Breast epithelium (tissue), 4 donors: Measurements from ENCODE around the gene RTN4R. TPM values are rescaled to one million over a fixed set of nuclear protein-coding genes. Genes with fewer than 3 reads are reported as not detected.

Experiments
- DNase-seq, 2 donors: peaks; one replicate each; pipeline ENCODE4 v3.0.0-alpha.2; 2019; ENCODE audit warnings: low spot score in 2 of 2
- H3K27ac ChIP-seq, 2 donors: fragments of 200-600 bp; sonication (generic) in 1 of 2; one replicate each; pipeline ENCODE4 v1.5.1; 2016 to 2019; ENCODE audit warnings: mild to moderate bottlenecking in 1 of 2
- H3K27me3 ChIP-seq, 2 donors: fragments of 200-600 bp; sonication (generic) in 1 of 2; one replicate each; pipeline versions ENCODE4 v1.5.1 to v1.6.0; 2017 to 2019; ENCODE audit warnings: control low read depth in 1 of 2, mild to moderate bottlenecking in 1 of 2
- H3K36me3 ChIP-seq: fragments of 200-600 bp; one replicate; pipeline ENCODE4 v1.5.1; 2019
- H3K4me1 ChIP-seq, 2 donors: fragments of 200-600 bp; sonication (generic); one replicate each; pipeline ENCODE4 v1.5.1; 2016 to 2019; ENCODE audit warnings: control low read depth in 1 of 2
- H3K4me3 ChIP-seq, 3 donors: fragments of 200-600 bp; sonication (generic); 1 replicate in 2 of 3; 2 replicates in 1 of 3; pipeline ENCODE4 v1.5.1; 2016 to 2019; ENCODE audit warnings: mild to moderate bottlenecking in 3 of 3, moderate library complexity in 2 of 3
- H3K9me3 ChIP-seq, 2 donors: fragments of 200-600 bp; sonication (generic) in 1 of 2; one replicate each; pipeline ENCODE4 v1.5.1; 2016 to 2019; ENCODE audit warnings: control low read depth in 1 of 2
- POLR2A ChIP-seq: fragments of 450-650 bp; IDR thresholded peaks from one replicate; pipeline ENCODE4 v1.6.1; 2016; ENCODE audit warnings: antibody characterized with exemption, mild to moderate bottlenecking, moderate library complexity
- POLR2AphosphoS5 ChIP-seq, 3 donors: sonication (generic); formaldehyde crosslinking; IDR thresholded peaks; one replicate each; pipeline ENCODE4 v1.6.1; 2017; ENCODE audit warnings: antibody characterized with exemption in 3 of 3
- intact Hi-C: fragments of 100-400 bp; cut with DNase I; formaldehyde crosslinking; loops from one replicate; pipeline ENCODE4 v1.15.1; 2023; ENCODE audit warnings: low total_unique reads
- total RNA-seq, 3 donors: library from RNA; depleted of rRNA; stranded (reverse); fragments of >200 nt; gene quantifications; one replicate each; pipeline ENCODE4 v1.1.0, GENCODE V29; 2016
- TF ChIP-seq, protein P1 (sequence below), 3 donors: fragments of 450-650 bp; IDR thresholded peaks; one replicate each; pipeline ENCODE4 v1.5.1; 2016 to 2017; ENCODE audit warnings: antibody characterized with exemption in 3 of 3, mild to moderate bottlenecking in 3 of 3, moderate library complexity in 3 of 3

The RTN4R gene
- total RNA-seq, 3 donors from 2014 or later: 0.48 to 2.0 (median 1.9) TPM

- H3K9me3 ChIP-seq: no peaks in the 10 kb centered on the region
- no peaks in the 10 kb centered on the region for H3K27me3 ChIP-seq
- DNase-seq: no peak
- peaks cover 7 to 14% of the 10 kb centered on the region in 2 donors for H3K4me1 ChIP-seq
- TF ChIP-seq POLR2A (no peak), POLR2AphosphoS5 (IDR thresholded peaks at IDR 0.05) (no peak)
- TF ChIP-seq, protein P1, sequence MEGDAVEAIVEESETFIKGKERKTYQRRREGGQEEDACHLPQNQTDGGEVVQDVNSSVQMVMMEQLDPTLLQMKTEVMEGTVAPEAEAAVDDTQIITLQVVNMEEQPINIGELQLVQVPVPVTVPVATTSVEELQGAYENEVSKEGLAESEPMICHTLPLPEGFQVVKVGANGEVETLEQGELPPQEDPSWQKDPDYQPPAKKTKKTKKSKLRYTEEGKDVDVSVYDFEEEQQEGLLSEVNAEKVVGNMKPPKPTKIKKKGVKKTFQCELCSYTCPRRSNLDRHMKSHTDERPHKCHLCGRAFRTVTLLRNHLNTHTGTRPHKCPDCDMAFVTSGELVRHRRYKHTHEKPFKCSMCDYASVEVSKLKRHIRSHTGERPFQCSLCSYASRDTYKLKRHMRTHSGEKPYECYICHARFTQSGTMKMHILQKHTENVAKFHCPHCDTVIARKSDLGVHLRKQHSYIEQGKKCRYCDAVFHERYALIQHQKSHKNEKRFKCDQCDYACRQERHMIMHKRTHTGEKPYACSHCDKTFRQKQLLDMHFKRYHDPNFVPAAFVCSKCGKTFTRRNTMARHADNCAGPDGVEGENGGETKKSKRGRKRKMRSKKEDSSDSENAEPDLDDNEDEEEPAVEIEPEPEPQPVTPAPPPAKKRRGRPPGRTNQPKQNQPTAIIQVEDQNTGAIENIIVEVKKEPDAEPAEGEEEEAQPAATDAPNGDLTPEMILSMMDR (IDR thresholded peaks at IDR 0.05): no peak
- H3K36me3 ChIP-seq: no peaks in the 10 kb centered on the region
- intact Hi-C loops: no loop called here
- peak overlapping the region in 1 of 2 donors; percentile 32 for H3K27ac ChIP-seq
- H3K4me3 ChIP-seq: no peak overlapping the region
Observed at GRCh38 chr22:20245577-20246367, 22.3 kb downstream of the RTN4R start.

DNA sequence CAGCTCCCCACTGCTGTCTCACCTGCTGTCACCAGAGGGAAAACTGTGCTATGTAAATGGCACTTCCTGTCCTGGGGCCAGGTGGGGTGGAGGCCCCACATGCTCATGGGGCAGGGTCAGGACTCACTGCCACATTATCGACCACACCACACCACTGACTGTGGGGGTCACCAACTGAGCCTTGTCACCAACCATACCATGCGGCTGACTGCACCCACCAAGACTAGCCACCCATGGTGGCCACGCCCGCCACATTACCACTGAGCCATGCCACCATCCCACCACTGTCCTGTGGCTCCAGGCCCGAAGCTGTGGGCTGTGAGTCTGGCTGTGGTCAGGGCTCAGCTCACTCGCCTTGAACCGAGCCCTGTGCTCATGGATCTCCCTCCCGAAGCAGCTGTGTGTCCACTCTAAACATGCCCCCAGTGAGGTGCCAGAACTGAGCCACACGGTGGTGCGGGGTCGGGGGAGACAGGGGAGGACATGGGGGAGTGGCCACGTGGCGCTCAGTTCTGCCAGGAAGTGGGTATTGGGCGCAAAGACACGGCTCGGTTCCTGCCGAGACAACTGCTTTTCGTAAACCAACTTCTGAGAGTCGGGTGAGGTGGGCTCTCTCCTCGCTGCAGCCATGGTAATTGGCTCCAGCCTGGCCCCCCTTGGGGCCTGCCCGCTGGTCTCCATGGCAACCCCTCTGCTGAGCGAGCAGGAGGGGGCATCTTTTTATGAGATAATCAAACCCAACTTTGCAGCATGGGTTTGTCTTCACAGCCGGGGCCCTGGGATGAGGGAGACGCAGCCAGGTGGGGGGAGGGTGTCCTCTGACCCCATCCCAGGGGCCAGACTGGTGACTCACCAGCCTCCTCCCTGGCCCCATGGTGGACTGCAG, 23.2 kb downstream of the RTN4R start:
- Histone ChIP-seq H3K4me1 (peaks cover 5 to 12% of the 10 kb centered on the region in 2 donors), H3K27ac (peak overlapping the region in 1 of 2 donors; percentile 32), H3K27me3 (no peaks in the 10 kb centered on the region), H3K4me3 (no peak overlapping the region), H3K36me3 (no peaks in the 10 kb centered on the region), H3K9me3 (no peaks in the 10 kb centered on the region)
- intact Hi-C loops: no loop called here
- no peak for DNase-seq
- TF ChIP-seq, protein P1 (IDR thresholded peaks at IDR 0.05): no peak
- TF ChIP-seq POLR2AphosphoS5 (IDR thresholded peaks at IDR 0.05) (no peak), POLR2A (no peak)

DNA sequence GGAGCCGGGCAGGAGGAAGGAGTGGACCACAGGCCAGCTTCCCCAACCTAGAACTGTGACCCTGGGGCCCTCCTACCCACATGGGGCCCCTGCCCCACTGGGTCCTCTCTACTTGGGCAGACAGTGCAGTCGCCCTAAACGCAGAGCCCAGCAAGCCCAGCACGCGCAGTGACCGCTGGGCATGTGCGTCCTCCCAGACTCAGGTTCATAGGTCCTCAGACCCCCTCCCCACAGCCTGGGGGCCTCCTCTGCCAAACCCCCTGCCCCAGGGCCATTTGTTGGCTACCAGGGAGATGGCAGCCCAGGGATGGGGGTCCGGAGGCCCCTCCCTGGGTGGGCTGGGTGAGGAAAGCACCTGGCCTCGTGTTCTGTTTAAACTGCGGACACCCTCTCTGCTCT, 23.9 kb downstream of the RTN4R start:
- H3K4me1 ChIP-seq: peaks cover 0 to 5% of the 10 kb centered on the region in 2 donors
- no peak for DNase-seq
- H3K27ac ChIP-seq: peak overlapping the region in 1 of 2 donors; percentile 32
- TF ChIP-seq POLR2AphosphoS5 (IDR thresholded peaks at IDR 0.05): no peak
- TF ChIP-seq POLR2A: no peak
- TF ChIP-seq, protein P1 (IDR thresholded peaks at IDR 0.05): no peak
- intact Hi-C loops: no loop called here
- H3K9me3 ChIP-seq: no peaks in the 10 kb centered on the region
- no peak overlapping the region for H3K4me3 ChIP-seq
- H3K36me3 ChIP-seq: no peaks in the 10 kb centered on the region
- no peaks in the 10 kb centered on the region for H3K27me3 ChIP-seq

DNA sequence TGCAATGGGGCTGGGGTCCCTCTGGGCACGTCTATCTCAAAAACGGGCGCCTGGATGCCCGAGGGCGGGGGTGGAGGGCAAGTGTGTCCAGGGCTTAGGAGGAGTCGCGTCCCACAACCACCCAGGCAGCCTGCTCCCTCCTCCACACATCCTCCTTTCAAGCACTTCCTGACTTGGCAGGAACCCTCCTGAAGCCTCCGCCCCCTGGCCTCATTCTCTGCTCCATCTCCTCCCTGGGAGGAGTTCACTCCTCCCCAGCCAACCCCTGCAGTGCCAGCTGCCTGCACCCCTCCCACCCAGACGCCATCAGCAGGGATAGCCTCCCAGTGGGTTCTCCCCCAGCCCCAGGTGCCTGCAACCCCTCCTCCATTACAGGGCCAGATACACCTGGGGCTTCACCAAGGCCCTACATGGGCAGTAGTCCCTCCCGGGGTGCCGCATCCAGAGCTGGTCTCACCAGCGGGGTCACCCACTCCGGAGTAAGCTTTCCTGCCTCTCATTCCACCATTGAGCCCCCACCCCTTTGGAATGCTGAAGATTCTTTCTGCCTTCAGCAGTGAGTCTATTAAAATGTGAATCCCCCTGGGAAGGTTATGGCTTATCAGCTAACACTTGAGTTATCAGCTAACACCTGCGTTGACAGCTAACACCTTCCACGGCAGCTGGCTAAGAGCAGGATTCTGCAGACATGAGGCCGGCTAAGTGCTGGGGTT, 24.4 kb downstream of the RTN4R start:
- Histone ChIP-seq H3K27ac (no peak overlapping the region), H3K4me1 (no peaks in the 10 kb centered on the region), H3K9me3 (no peaks in the 10 kb centered on the region), H3K4me3 (peak overlapping the region in 2 of 3 donors; percentile 22 to 48), H3K36me3 (no peaks in the 10 kb centered on the region), H3K27me3 (no peaks in the 10 kb centered on the region)
- peak in 1 of 2 donors; percentile 25 for DNase-seq
- intact Hi-C loops: no loop called here
- no peak for TF ChIP-seq POLR2A
- TF ChIP-seq, protein P1 (IDR thresholded peaks at IDR 0.05): no peak
- no peak for TF ChIP-seq POLR2AphosphoS5 (IDR thresholded peaks at IDR 0.05)
